Astrocyte of the cerebellum (primary cell): Measurements from ENCODE around the gene TENM3.

ENCODE experiments used
- DNase-seq: peaks from one replicate; pipeline ENCODE4 v3.0.0-alpha.2; 2011; ENCODE audit warnings: low read depth
- H3K4me3 ChIP-seq: 2 replicates; pipeline ENCODE4 v1.5.1; 2011; ENCODE audit warnings: mild to moderate bottlenecking, low read depth, low read length, moderate library complexity
- CTCF ChIP-seq: IDR thresholded peaks from 2 replicates; pipeline ENCODE4 v1.5.1; 2012; ENCODE audit warnings: low read length, low read depth, moderate library complexity, mild to moderate bottlenecking; ENCODE audit errors: missing control alignments
- in situ Hi-C: cut with HindIII; loops from 2 replicates; pipeline ENCODE4 v1.10.0; 2017; ENCODE audit warnings: low sequenced_read_pairs

TENM3 gene

GRCh38 chr4:182291597-182292270 lies 48.5 kb downstream of the TENM3 start:
- in situ Hi-C loops = no loop called here
- no peak for DNase-seq
- TF ChIP-seq CTCF = no peak
- no peak overlapping the region for H3K4me3 ChIP-seq

DNA sequence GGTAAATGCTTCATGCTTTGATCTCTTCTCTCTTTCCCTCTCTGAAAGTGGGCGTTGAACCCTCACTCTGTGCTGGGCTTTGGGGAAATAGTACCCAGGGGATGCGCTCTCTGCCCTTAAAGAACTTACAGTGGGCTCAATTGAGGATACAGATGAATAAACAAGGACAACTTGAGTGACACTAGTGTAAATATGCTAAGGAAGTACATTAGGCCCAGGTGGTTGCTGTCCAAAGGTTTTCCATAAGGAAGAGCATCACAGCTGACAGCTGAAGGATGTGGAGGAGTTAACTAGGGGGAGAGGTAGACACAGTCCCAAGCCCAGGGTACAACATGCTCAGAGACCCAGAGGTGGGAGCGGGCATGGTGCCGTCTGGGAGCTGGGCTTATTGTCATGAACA lies 49.4 kb downstream of the TENM3 start:
- in situ Hi-C loops = no loop called here
- no peak for DNase-seq
- TF ChIP-seq CTCF = no peak
- H3K4me3 ChIP-seq = no peak overlapping the region

DNA sequence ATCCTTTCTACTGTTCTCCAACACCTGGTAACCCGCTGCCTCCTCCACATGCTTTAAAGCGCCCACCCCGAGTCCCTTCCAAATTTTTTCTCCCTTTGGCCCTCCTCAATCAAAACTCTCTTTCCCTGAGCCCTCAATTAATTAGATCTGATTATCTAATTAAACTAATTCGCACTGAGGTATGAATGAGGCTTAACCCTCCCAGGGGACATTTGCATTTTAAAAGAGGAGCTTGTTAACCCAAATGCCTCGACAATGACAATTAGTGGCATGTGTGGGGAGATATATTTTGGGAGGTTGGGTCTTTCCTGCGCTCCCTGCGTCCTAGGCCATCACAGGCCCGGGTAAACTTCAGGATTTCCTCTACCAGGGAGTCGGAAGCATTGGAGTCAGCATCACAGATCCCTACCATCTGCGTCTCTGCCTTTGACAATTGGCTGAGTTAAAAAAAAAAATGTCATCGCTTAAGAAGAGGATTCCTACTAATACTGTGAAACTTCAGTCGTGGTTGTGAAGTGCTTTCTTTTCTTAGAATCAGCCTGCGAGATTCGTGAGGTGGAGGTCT lies 50.6 kb downstream of the TENM3 start:
- in situ Hi-C loops = no loop called here
- H3K4me3 ChIP-seq = no peak overlapping the region
- no peak for TF ChIP-seq CTCF
- DNase-seq = no peak

- no peak for TF ChIP-seq CTCF
- in situ Hi-C loops = no loop called here
- H3K4me3 ChIP-seq = no peak overlapping the region
- no peak for DNase-seq
These were observed 51.2 kb downstream of the TENM3 start for GRCh38 chr4:182294451-182294850.

- TF ChIP-seq CTCF = no peak
- in situ Hi-C loops = no loop called here
- DNase-seq = no peak
These were observed 54.5 kb downstream of the TENM3 start for GRCh38 chr4:182297659-182298058.

DNA sequence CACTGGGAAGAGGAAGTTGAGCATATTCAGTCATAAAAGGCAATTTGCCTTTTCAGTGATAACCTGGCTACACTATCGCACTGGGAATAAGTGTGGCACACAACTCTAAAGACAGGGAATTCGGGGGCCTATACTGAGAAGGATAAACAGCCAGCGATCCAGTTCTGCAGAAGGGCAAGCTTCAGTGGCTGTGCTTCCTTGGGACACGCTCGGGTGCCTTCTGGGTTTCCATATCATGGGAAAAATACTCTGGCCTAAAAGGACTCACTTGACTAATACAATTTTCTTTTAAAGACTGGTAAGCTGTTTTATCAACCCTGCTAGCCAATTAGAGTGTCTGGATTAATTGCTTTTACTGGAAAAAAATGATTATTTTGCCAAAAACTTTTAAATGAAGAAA lies 58.5 kb downstream of the TENM3 start:
- no peak for TF ChIP-seq CTCF
- no peak for DNase-seq
- no peak overlapping the region for H3K4me3 ChIP-seq
- in situ Hi-C loops = loop anchor here (5.0 kb wide), 1 partner anchor 34 kb away; no protein-coding TSS in a partner anchor

More at GRCh38 chr4:182297659-182298058, 54.5 kb downstream of the TENM3 start:
- H3K4me3 ChIP-seq = no peak overlapping the region
